Amniotic epithelial cell (primary cell): ENCODE results near the gene EPN2.
A peak's percentile ranks its signal among the peaks of the same experiment; 100 is the strongest.

Experiments
- DNase-seq: peaks from one replicate; pipeline ENCODE4 v3.0.0-alpha.2; 2010; ENCODE audit warnings: low read depth

EPN2 gene

DNA sequence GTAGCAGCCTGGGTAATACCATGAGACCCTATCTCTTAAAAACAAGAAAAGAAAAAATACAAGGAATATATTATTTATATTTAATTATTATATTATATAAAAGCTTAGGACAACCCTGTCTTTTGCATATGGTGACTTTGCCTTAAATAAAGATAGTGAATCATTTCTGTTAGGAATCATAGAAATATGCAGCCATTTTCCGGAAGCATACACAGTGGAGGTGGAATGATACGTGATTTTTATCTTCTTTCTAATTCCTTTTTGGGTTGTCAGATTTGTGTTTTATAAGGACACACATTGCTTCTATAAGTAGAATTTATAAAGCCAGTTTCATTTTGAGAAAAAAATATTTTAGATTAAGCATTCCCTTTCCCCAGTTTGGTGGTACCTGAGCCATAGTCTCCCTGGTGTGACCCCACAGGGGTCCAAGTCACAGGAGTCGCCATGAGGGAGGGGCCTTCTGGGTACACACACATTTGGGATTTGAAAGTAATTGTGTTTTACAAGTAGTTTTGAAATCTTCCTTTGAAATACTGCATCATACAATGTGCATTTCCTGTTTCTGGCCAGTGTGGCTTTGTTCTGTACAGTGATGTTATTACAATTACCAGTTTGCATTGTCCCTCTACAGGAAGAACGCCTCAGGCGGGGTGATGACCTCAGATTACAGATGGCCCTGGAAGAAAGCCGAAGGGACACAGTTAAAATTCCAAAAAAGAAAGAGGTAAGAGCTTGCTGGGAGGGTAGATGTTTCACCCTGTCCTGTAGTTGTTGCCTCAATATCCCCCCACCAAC lies 74.5 kb downstream of the EPN2 start:
- no peak for DNase-seq

DNA sequence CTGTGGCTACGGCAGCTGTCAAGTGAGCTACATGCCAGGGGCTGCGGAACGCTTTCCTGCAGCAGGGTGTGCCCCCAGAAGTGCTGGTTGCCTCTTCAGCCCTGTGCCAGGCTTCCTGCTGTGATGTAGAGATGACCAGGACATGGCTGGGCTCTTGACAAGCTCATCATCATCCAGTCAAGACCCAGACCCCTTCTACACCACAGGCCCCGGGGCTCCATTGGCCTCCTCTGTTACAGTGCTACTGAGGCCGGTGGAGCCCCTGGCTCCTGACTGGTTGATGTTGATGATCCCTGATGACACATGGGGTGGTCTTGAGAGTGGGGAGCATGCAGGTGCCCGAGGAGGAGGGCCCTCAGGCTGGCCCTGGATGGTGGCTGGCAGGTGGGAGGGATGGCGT lies 75.2 kb downstream of the EPN2 start:
- DNase-seq: no peak

DNA sequence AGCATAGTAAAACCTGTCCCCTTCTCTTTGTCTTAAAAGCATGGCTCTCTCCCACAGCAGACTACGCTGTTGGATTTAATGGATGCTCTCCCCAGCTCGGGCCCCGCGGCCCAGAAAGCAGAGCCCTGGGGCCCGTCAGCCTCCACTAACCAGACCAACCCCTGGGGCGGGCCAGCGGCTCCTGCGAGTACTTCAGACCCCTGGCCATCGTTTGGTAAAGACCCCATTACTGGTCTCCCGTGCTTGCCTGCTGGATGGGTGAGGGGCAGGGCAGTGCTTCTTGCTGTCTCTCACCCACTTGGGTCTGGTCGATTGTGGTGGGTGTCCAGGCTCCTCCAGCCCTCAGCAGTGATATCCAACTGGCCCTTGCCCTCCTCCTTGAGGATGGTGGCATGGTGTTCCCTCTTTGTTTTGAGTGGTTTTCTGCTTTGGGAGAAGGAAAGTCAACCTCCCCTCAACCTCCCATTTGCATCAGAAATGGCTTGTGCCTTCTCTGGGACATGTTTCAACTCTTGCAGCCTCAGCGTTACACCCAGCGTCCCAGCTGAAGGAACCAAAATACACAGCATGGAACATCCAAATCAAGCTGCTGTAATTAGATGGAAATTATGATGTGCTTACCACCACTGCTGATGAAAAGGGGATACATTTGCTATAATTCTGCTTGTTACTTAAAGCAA lies 76.0 kb downstream of the EPN2 start:
- no peak for DNase-seq

DNA sequence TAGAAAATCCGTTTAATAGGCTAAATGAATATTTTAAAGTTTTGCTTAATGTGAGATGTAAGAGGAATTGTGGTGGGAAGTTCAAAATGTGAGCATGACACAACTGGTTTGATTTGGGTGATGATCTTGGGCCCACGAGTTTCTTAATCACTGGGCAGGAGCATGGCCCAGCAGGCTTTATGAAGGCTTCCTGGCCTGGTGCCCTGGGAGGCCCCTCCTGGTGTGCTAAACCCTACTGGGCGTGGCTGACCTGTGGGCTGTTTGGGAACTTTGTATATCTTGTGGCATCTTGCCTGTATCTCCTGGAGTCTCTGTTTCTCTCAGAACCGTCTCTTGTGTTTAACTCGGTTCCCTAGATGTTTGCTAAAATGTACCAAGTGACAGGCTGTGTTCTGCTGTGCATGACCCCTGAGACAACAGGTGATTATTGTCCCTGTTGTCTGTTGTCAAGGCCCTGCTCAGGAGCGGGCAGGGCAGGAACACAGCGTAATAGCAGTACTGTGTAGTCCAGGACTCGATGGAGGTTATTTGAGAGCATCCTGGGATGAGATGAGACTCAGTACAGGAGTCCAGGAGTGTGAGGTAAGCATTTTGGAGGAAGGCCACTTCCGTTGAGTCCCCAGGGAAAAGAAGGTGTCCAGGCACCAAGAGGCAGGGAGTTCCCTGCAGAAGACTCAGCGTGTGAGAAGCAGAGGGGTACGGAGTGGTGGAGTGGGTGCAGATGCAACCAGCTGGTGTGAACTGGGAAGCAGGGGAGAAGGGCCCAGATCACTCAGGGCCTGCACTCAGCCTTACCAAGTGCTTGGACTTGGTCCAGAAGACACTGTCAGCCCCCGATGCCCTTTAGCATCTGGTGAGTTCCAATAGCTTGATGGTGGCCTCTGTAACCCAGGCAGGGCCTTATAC lies 76.8 kb downstream of the EPN2 start:
- DNase-seq: peak; percentile 59

DNA sequence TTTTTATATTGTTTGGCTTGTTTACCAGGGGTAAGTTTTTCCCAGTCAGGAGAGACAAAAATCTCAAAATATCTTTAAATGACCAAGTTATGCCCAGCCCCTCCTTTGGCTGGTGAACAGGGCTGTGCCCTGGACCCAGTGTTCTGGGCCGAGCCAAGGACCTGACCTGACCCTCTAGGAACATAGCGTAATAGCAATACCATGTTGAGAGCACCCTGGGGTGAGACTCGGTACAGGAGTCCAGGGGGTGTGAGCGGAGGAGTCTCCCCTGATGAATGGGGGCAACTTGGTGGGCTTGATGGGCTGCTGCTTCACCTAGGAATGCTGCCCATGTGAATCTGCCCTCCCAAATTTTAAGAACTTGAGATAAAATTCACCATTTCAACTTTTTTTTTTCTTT lies 77.9 kb downstream of the EPN2 start:
- DNase-seq: no peak

- no peak for DNase-seq
Observed at GRCh38 chr17:19316761-19317358, 79.7 kb downstream of the EPN2 start.

GRCh38 chr17:19317359-19318095 lies 80.4 kb downstream of the EPN2 start:
- DNase-seq: peak; percentile 71

- DNase-seq: no peak
Observed at GRCh38 chr17:19318611-19319010, 81.4 kb downstream of the EPN2 start.

GRCh38 chr17:19319771-19320505 lies 82.8 kb downstream of the EPN2 start:
- no peak for DNase-seq

DNA sequence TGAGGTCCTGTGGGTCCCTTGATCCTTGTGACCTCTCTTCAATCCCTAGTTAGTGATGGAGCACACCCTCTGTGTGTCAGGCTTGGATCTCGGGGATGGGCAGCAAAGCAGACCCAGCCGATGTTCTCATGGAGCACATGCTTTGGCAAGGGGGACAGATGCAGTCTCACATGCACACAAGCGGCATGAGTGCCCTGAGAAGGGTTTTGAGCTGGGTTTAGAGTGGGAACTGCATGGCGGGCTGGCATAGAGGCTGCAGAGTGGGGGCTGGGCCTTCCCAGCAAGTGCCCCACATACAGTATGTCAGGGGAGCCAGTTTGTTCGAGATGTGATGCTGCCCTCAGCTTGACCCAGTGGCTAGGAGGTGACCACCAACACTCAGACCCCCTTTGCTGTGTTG lies 83.7 kb downstream of the EPN2 start:
- DNase-seq: no peak

DNA sequence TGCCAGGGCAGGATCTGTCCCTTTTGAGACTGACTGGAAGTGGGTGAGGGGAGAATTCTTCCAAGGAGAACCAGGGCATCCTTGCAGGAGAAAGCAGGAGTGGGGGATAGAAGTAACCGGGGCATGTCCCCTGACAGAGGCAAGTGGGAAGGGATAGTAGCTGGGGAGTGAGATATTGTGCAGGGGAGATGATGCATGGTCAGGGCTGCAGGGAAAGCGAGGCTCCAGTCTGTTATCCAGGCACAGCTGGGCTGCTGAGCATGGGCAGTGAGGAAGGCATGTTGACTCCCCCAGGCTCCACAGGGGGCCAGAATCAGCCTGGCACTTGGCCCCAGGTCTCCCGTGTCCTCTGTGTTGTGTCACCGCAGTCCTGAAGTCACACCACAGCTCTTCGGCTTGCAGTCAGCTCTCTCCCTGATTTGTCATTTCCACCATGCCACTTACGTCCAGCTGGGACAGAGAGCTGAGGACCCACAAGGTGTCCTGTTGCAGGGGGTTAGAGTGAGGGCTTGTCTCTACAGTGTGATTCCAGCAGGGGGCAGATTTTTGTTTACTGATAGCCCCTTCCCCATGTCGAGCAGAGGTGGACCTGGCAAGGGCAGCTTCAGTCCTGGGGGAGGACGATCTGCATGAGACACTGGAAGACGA lies 84.4 kb downstream of the EPN2 start:
- no peak for DNase-seq

- DNase-seq: no peak
Observed at GRCh38 chr17:19322129-19322505, 85.0 kb downstream of the EPN2 start.

DNA sequence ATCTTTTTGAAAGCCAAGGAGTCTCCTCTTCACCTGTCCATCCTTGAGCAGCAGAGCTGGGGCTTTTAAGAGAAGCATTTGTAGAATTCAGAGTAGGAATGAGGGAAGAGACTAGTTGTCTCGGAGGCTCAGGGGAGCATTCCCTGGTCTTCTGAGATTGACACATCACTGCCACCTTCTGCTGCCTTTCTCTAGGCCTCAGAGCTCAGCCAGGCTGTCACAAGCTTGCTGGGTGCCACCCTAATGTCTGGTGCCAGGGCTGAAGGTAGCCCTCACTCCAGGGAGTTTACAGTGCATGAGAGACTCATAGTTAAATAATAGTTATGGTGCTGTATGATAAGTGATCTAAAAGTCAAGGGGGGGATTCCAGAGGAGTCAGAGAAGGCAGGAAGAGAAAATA lies 85.7 kb downstream of the EPN2 start:
- no peak for DNase-seq

DNA sequence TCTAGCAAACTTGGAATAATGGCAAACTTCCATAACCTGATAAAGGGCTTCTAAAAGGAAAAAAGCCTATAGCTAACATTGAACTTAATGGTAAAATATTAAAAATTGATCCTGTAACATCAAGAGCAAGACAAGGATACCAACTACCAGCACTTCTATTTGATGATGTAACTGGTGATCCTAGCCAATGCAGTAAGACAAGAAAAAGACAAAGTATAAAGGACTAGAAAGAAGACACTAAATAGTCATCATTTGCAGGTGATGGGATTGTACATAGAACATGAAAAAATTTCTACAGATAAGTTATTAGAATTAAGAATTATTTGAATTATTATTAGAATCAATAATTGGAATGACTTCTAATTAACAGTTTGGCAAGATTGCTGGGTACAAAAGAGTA lies 88.4 kb downstream of the EPN2 start:
- DNase-seq: no peak

DNA sequence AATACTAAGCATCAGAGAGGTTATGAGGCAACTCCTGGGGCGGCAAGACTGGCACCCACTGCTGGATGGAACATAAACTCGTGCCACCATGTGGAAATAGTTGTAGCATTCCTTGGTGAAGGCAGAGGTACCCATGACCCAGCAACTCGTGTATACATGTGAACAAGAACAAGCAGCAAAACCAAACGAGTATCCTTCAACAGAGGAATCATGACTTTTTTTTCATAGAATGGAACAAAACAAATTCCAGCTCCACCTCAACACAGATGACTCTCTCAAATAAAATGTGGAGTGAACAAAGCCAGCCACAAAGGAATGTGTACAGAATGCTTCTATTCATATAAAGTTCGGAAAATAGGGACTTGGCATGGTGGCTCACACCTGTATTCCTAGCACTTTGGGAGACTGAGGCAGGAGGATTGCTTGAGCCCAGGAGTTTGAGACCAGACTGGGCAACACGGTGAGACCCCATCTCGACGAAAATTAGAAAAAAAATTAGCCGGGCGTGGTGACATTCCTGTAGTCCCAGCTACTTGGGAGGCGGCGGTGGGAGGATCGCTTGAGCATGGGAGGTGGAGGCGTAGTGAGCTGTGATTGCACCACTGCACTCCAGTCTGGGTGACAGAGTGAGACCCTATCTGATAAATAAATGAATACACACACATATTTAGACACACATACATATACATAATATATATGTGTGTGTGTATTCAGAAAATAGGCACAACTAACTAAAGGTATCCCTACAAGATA lies 90.0 kb downstream of the EPN2 start:
- peak; percentile 93 for DNase-seq

- DNase-seq: no peak
Observed at GRCh38 chr17:19328441-19329061, 91.4 kb downstream of the EPN2 start.

- DNase-seq: no peak
Observed at GRCh38 chr17:19329136-19329535, 92.0 kb downstream of the EPN2 start.

DNA sequence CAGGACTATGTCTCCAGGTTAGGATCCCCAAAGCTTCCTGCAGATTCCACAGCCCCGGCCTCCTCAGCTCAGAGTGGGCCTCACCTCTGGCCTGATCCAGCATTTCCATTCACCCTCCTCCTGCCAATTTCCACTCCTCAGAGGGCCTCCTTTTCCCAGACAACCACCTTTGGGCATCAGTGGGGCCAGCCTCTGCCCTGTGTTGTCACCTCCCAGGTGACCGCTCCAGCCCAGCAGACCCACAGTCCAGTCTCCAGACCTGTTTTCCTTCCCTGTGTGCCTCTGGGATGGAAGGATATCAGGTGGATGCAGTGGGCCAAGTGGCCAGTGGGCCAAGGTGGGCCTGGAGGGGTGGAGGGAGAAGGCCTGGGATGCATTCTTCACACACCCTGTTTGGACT lies 92.7 kb downstream of the EPN2 start:
- no peak for DNase-seq

GRCh38 chr17:19330271-19330670 lies 93.1 kb downstream of the EPN2 start:
- no peak for DNase-seq
